ENCODE results near the gene RBP3. TPM values are rescaled to one million over a fixed set of nuclear protein-coding genes. Genes with fewer than 3 reads are reported as not detected.

The RBP3 gene
- total and polyA plus RNA-seq, 2 of the 4 experiments (the other 2 are of a cell fraction) = not detected

DNA sequence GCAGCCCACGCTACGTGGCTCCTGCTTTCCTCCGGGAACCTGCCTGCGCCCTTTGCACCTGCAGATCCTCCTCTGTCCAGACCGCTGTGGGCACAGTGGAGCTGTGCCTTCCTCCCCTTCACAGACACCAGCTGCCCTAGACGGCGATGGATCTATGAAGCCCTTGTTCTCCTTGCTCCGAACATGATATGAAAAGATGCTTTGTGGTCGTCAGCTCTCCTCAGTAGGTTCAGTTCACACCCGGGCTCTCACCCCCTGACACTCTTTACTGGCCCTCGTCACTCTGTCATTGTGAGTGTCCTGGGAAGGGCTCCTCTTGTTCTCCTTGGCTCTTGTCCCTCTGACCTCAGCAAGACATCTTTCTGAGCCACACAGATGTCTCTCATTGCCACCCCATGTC is 31.7 kb downstream of the RBP3 start:
- Histone ChIP-seq H2AK5ac (ENCODE audit: low read depth, low read length) (no peak overlapping the region), H3K36me3 (ENCODE audit: control insufficient read depth, insufficient read depth, low read length) (no peaks in the 10 kb centered on the region), H3K27ac (ENCODE audit: insufficient read depth, low read length) (no peak overlapping the region), H3K27me3 (ENCODE audit: control insufficient read depth, insufficient read depth, low read length) (peaks cover 63% of the 10 kb centered on the region), H4K20me1 (ENCODE audit: insufficient read depth, low read length) (no peaks in the 10 kb centered on the region), H3K18ac (ENCODE audit: low read depth, low read length) (no peak overlapping the region), H3K23ac (ENCODE audit: low read depth, low read length) (no peak overlapping the region), H2AK9ac (replicated peaks; ENCODE audit: low read depth, low read length, poor library complexity) (no peak overlapping the region), H3K4me1 (ENCODE audit: control insufficient read depth, insufficient read depth, low read length) (peaks cover 3% of the 10 kb centered on the region; the same call in 1 of the 2 replicates), H2BK20ac (ENCODE audit: low read depth, low read length) (no peak overlapping the region), H4K5ac (ENCODE audit: low read depth, low read length) (no peak overlapping the region), H3K56ac (ENCODE audit: extremely low read depth, insufficient read depth, low read length) (no peak overlapping the region), H3K9ac (ENCODE audit: low read depth, low read length) (no peak overlapping the region), H3K9me1 (ENCODE audit: insufficient read depth, low read length) (no peaks in the 10 kb centered on the region; the same call in 1 of the 2 replicates), H4K91ac (ENCODE audit: insufficient read depth, low read depth, low read length) (no peak overlapping the region), H2AFZ (replicated peaks; ENCODE audit: low read length, poor library complexity) (no peak overlapping the region), H3K4me2 (ENCODE audit: low read depth, low read length) (no peak overlapping the region), H3K9me3 (ENCODE audit: control insufficient read depth, insufficient read depth, low read length) (no peaks in the 10 kb centered on the region), H3K14ac (replicated peaks; ENCODE audit: low read depth, low read length) (no peak overlapping the region), H3K4ac (ENCODE audit: low read depth, low read length) (no peak overlapping the region), H2BK120ac (ENCODE audit: low read depth, low read length) (no peak overlapping the region), H2BK5ac (ENCODE audit: low read depth, low read length, poor library complexity, severe bottlenecking) (no peak overlapping the region), H2BK15ac (ENCODE audit: low read depth, low read length) (no peak overlapping the region), H3K4me3 (ENCODE audit: insufficient read depth, low read depth, low read length) (no peak overlapping the region), H3K79me1 (ENCODE audit: low read depth in 1 of 2, low read length in 2 of 2) (no peaks in the 10 kb centered on the region), H4K8ac (ENCODE audit: low read depth in 2 of 2, low read length in 2 of 2) (no peak overlapping the region)
- dilution Hi-C loops (cut with HindIII; ENCODE audit: low sequenced_read_pairs, unreplicated experiment) = no loop called here
- POLR2A ChIA-PET (ENCODE audit: unreplicated experiment) = no interaction called here
- intact Hi-C loops (cut with micrococcal nuclease) = no loop called here
- BruUV-seq (replicated peaks) = no TSS peak
- no peak for ATAC-seq (ENCODE audit: low read depth)
- no peak for DNase-seq
- TF ChIP-seq RCOR1 (IDR thresholded peaks at IDR 0.05; ENCODE audit: insufficient replicate concordance, low read length) (no peak), MAFK (IDR thresholded peaks at IDR 0.05; ENCODE audit: low read depth, low read length) (no peak), CEBPB (IDR thresholded peaks at IDR 0.05; ENCODE audit: low read depth, low read length) (no peak), NFE2L2 (IDR thresholded peaks at IDR 0.05; ENCODE audit: low read depth, low read length) (no peak), MXI1 (IDR thresholded peaks at IDR 0.05; ENCODE audit: borderline replicate concordance, low read depth, low read length) (no peak), RAD21 (IDR thresholded peaks at IDR 0.05; ENCODE audit: low read length) (no peak), RFX5 (IDR thresholded peaks at IDR 0.05; ENCODE audit: low read depth, low read length) (no peak), CHD1 (IDR thresholded peaks at IDR 0.05; ENCODE audit: low read depth, low read length) (no peak), BHLHE40 (IDR thresholded peaks at IDR 0.05; ENCODE audit: low read depth, low read length) (no peak), FOS (IDR thresholded peaks at IDR 0.05; ENCODE audit: low read depth, low read length) (no peak), SMC3 (IDR thresholded peaks at IDR 0.05; ENCODE audit: low read depth, low read length) (no peak), MAZ (IDR thresholded peaks at IDR 0.05; ENCODE audit: borderline replicate concordance, low read depth, low read length) (no peak), POLR2A (IDR thresholded peaks at IDR 0.05; ENCODE audit: low read depth, low read length) (no peak)
- TF ChIP-seq, protein P1, sequence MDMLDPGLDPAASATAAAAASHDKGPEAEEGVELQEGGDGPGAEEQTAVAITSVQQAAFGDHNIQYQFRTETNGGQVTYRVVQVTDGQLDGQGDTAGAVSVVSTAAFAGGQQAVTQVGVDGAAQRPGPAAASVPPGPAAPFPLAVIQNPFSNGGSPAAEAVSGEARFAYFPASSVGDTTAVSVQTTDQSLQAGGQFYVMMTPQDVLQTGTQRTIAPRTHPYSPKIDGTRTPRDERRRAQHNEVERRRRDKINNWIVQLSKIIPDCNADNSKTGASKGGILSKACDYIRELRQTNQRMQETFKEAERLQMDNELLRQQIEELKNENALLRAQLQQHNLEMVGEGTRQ (IDR thresholded peaks at IDR 0.05; ENCODE audit: low read depth, low read length) = no peak
- TF ChIP-seq, protein P2, sequence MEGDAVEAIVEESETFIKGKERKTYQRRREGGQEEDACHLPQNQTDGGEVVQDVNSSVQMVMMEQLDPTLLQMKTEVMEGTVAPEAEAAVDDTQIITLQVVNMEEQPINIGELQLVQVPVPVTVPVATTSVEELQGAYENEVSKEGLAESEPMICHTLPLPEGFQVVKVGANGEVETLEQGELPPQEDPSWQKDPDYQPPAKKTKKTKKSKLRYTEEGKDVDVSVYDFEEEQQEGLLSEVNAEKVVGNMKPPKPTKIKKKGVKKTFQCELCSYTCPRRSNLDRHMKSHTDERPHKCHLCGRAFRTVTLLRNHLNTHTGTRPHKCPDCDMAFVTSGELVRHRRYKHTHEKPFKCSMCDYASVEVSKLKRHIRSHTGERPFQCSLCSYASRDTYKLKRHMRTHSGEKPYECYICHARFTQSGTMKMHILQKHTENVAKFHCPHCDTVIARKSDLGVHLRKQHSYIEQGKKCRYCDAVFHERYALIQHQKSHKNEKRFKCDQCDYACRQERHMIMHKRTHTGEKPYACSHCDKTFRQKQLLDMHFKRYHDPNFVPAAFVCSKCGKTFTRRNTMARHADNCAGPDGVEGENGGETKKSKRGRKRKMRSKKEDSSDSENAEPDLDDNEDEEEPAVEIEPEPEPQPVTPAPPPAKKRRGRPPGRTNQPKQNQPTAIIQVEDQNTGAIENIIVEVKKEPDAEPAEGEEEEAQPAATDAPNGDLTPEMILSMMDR (conservative IDR thresholded peaks at IDR 0.05; ENCODE audit: low read depth, low read length) = no peak
- TF ChIP-seq, protein P3, sequence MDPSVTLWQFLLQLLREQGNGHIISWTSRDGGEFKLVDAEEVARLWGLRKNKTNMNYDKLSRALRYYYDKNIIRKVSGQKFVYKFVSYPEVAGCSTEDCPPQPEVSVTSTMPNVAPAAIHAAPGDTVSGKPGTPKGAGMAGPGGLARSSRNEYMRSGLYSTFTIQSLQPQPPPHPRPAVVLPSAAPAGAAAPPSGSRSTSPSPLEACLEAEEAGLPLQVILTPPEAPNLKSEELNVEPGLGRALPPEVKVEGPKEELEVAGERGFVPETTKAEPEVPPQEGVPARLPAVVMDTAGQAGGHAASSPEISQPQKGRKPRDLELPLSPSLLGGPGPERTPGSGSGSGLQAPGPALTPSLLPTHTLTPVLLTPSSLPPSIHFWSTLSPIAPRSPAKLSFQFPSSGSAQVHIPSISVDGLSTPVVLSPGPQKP (IDR thresholded peaks at IDR 0.05; ENCODE audit: borderline replicate concordance, low read depth, low read length) = no peak
- CTCF ChIA-PET = interaction anchor here (0.6 kb wide), 1 partner anchor 93 kb away, joined by 3 read pairs; no protein-coding TSS in a partner anchor
- in situ Hi-C loops (cut with MboI; ENCODE audit: low sequenced_read_pairs) = loop anchor here (5.0 to 10.0 kb wide), 2 partner anchors 1098 to 1275 kb away; no protein-coding TSS in a partner anchor
- 69% methylated on average over 10 of the region's 11 CpGs; no CpG with 5 or more reads in 1 of the 2 experiments for WGBS, 2 experiments (ENCODE audit: extremely low coverage in 2 of 2, insufficient read length in 1 of 2)

All from IMR-90 (cell line).